ENCODE measurements around the gene EXO1.
"Not testable (repeated sequence)": the region's sequence is repeated elsewhere in the genome, so short reads cannot be mapped to it uniquely, and the experiment has no call there.

Gene EXO1

DNA sequence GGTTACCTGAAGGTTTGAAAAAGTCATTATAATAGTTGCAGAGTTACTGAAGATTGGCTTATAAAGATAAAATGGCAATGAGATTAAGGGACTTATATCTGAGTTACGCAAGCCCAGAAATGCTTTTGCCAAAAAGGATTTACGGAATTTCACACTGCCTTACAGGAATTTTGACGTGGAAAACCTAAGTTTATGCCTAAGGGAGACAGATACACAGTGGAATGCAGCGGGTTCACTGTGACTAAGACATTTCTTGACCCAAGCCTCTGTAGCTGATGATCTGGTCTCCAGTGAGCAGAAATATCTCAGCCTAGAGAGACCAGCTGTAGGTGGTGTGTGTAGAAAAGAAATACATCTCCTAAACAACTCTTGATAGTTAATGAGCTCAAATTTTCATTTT is 10.1 kb upstream of the EXO1 start:
- no peak for DNase-seq

DNA sequence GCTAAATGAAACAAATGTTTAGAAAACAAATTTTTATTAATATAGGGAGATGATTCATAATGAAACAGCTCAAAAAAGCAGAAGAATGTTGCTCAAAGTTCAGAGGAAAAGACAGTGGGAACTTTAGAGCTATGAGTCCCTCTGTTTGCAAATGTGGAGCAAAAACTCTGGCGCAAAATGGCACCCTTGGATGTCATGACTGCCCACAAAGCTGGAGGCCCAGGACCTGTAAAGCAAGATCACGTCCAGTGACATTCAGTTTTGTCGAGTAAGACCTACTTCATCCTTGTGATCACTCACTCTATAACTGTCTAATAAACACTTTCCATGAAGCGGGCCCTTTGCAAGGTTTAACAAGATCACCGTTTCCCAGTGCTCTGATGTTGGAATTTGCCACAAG is 9.1 kb upstream of the EXO1 start:
- no peak for DNase-seq

DNA sequence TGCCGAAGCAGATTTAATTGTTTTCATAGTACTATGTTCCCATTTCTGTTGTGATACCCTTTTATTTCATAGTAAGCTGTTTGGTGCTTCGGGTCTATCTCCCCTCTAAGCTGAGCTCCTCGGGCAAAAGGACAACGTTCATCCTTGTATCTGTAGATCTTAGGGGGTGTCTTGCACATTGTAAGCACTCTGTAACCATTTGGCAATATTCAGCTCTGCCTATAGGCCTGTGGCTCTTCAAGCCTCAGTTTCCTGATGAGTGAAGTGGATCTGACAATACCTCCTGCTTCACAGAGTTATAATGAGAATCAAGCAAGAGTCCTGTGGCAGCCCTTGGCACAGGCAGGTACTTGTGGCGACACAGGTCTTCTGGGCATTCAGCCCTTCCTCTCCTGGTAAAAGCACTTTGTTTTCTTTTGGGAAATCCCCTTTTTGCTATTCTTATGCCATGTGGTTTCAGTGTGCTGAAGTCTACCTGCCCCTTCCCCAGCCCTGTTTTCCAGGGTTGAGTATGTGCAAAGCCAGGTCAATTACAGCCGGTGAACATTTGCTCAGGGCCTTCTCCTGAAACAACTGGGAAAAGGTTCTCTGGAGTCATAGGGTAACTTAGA is 8.5 kb upstream of the EXO1 start:
- no peak for DNase-seq

DNA sequence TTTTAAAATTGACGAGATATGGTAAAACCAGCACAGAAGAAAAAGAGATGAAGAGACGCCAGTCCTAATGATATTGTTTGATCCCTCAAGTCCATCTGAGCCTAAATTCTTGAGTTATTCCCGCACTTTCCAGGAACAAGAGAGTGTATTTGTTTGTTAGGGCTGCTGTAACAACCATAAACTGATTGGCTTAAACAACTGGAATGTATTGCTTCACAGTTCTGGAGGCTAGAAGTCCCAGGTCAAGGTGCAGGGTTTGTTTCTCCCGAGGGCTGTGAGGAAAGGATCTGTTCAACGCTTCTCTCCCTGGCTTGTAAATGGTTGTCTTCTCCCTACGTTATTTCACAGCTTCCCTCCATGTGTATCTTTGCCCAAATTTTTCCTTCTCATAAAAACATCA is 7.8 kb upstream of the EXO1 start:
- no peak for DNase-seq

DNA sequence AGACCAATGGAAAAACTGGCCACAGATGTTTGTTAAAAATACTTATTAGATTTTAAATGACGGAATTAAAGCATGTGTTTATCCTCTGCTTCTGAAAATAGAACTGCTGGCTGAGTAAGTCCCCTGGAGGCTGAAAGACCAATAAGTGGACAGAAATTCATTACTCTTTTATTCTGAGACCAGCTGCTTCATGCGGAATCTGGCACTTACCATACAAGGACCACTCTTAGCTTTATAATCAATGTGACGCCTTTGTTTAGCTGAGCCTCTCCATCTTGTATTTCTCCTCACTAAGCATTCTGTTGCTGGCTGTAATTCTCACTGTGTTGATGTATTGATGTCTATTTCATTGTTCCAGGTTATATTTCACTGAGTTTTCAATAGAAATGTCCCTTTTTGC is 6.3 kb upstream of the EXO1 start:
- DNase-seq, result no peak

DNA sequence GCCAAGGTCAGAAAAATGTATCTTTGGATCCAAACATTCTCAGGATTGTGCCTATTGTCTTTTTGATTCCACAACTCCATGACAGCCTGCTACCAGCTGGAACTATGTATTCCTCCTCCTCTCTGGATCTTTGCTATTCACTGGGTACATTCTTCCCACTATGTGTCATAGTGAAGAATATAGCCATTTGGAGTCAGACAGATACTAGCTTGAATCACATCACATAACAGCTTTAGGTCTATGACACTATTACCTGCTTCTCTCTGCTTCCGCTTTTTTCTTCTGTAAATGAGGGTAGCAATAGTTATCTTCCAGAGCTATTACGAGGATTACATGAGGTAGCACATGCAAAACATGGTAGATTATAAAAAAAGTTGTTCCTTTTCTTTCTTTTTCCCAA is 5.4 kb upstream of the EXO1 start:
- DNase-seq, result no peak

DNA sequence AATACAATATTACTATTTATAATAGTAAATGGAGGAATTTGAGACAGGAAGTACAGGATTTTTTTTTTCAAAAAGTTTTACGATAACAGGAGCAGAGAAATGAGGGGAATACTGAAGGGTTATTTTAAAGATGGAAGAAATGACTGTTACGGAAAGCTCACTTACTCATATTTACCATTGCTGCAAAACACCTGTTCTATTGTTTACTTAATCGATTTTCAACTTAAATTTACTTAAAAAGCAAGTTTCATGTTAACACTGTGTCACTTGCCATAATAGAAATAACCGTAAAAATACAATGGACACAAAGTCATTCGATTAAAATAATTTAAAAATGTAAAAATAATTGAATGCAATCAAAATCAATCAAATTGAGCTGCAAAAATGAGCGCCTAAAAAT is 3.4 kb upstream of the EXO1 start:
- no peak for DNase-seq

DNA sequence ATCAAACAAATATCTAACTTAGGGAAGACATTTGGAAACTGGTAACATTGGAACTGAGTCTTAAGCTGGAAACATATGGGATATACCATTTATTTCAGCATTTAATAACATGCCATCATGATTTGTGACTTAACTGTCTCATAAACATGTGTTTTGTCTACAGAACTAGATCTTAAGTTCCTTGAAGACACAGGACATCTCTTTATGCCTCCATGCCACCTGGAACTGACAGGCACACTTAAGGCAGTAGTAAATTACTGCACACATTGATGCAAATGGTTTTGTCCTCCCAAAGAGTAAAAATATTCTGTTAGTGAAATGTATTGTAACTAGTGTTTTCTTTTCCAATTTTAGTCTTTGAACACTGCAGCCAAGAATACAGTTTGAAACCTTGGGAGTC is 1.6 kb upstream of the EXO1 start:
- DNase-seq, result no peak

DNA sequence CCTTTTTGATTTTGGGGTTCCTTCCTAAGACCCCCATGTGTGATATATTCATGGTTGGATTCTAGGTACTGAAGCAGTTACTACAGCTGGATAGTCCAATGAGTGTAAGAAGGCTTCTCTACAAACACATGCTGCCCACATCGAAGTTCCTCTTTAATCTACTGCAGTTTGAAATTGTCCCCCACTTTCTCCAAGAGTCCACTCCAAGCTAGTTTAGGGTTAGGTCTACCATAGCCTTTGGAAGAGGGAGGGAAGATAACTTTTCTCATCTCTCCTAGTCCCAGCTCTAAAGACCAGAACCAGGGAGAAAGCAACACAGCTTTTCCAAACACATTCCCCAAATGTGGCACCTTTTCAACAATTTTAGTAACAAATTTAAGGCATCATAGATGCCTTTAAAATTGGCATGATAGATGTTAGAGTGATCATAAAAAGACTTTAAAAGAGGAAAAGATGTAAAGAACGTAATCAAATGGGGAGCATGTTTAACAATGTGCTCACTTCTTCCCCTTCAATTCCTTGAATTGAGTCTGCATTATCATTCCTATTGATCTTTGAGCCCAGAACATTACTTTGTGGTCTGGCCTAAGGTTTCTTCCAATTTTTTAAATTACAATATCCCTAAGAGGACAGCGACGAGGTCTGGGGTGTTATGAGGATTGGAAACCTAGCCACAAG is 1.0 kb upstream of the EXO1 start:
- no peak for DNase-seq

DNA sequence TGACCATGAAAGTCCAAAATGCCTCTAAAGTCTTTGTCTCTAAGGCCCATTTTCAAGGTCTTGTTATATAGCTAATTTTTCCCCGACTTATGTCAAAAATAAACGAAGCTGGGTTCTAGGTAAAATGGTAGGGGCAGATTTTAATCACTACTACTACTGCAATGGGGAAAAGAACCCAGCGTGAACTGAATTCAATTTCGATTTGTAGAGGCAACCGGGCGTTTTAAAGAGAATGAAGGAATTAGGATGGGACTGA is 536 bp upstream of the EXO1 start:
- no peak for DNase-seq

DNA sequence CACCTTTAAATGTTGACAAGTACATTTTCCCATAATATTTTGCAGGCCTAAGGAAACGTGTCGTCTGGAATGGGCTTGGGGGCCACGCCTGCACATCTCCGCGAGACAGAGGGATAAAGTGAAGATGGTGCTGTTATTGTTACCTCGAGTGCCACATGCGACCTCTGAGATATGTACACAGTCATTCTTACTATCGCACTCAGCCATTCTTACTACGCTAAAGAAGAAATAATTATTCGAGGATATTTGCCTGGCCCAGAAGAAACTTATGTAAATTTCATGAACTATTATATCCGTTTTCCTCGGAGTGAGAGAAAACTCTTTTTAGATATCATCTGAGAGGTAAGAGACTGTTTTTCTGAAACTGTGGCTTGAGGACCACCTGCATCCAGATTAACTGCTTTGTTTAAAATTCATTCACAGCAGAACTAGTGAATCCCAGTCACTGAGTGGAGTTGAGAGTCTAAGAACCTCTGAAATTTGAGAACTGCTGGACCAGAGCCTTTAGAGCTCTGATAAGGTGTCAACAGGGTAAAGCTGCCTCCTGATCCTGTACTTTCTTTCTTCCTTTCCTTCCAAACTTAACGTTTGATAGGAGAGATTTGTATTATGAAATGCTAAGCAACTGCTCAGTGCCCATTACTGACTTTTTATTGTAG is 811 bp downstream of the EXO1 start:
- no peak for DNase-seq

DNA sequence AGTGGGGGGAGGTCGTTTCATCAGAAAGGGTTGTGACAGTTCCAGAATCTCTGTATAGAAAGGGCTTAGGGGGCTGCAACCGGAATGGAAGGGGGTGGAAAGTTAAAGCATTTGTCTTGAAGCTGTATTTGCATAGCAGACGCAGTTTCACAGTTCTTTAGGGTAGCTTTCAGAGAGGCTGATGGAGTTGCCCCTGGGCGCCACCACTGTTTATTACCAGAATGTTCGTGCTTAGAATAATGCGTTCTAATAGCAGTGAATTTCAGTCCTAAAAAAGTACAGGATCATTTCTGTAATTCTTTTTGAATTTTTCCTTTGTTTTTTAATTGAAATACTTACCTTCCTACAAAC is 1.3 kb downstream of the EXO1 start:
- DNase-seq, result no peak

DNA sequence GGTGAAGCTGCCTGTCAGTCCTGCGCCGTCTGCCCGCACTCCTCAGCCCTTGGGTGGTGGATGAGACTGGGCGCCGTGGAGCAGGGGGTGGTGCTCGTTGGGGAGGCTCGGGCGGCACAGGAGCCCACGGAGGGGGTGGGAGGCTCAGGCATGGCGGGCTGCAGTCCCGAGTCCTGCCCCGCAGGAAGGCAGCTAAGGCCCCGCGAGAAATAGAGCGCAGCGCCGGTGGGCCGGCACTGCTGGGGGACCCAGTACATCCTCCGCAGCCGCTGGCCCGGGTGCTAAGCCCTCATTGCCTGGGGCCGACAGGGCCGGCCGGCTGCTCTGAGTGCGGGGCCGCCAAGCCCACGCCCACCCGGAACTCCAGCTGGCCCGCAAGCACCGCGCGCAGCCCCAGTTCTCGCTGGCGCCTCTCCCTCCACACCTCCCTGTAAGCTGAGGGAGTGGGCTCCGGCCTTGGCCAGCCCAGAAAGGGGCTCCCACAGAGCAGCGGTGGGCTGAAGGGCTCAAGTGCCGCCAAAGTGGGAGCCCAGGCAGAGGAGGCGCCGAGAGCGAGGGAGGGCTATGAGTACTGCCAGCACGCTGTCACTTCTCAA is 7.6 kb downstream of the EXO1 start:
- DNase-seq, result not testable (repeated sequence)

DNA sequence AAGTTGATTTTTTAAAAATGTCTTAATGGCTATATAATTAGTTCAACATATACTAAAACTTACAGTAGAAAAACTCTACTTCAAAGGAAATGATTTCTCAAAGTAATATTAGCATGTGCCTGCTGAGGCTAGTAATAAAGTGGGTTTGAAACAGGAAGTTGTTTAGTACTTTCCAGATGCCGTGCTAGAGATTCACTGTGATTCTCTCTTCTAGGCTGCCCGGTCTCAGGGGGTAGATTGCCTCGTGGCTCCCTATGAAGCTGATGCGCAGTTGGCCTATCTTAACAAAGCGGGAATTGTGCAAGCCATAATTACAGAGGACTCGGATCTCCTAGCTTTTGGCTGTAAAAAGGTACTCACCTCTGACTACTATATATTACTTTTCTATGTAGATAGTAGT is 9.1 kb downstream of the EXO1 start:
- no peak for DNase-seq

DNA sequence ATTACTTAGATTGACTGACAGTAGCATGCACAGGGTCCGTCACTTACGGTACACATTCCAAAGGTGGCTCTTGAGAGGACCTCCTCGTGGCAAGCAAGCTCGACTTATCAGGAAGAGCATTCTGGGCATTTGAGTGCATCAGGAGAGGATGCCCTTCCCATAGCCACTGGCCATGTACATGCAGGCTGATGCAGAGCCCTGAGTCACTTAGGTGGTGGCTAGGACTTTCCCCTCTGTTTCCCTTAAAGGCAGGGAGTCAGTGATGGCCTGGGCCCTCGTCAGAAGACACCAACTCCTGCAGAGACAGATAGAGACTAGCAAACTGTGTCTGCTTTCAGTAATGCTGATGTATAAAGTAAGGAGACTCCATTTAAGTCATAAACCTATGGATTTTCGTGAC is 12.9 kb downstream of the EXO1 start:
- no peak for DNase-seq

DNA sequence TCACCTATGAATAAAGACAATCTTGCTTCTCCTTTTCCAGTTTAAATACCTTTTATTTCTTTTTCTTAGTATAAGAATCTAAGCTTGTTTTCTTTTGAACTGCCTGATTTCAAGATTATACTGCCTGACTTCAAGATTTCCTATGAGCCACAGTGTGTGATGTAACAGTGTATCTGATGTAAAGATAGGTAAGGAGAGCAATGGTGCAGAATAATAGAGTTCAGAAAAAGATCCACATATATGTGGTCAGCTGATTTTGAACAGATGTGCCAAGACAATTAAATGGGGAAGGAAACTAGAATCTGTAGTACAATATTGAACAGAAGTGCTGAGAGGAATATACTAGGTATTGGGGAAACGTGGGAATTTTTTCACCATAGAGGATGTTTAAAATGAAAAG is 21.0 kb downstream of the EXO1 start:
- no peak for DNase-seq

DNA sequence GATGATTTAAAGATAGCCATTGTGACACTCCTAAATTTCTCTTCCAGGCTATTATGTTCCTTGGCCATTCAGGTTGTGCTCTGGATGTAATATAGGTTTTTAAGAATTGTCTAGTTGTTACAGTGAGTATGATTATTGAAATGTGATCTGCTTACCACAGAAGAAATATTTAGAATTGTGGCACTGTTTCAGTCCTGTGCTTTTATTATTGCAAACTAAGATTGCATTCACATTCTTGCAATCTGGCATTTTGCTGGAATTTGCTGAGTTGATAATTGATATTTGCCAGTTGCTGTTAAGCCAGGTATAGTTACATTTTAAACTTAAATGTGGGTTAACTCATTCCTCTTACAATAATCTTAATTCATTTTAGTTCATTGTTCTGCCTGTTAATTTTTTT is 22.3 kb downstream of the EXO1 start:
- no peak for DNase-seq

DNA sequence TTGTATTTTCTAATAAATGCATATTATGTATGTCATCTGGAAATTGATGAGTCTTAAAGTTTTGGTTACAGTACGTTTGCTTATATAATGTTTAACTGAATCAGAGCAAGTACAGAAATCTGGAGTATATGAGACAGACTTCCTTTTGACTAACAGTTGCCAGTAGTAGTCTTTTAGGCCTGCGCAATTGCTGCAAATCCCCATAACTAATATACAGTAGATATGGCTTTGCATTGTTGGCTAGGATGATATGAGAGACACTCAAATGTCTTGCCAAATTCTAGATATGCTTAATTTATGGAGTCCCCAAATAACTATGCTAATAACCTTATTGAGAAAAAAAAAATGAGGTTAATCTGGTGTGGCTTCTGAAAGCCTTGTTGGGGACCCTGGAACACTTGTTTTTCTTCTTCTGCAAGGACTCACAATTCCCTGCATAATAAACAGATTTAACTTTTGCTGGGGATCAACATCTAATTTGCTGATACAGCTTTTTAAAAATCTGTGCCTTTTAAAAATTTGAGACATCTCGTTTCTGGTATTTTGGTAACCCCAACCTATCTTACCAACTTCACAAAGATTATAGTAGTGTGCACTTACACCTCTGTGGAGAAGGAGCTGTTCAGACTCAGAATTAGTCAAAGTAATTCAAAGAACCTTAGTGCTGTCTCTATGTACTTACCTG is 22.9 kb downstream of the EXO1 start:
- DNase-seq, result no peak

DNA sequence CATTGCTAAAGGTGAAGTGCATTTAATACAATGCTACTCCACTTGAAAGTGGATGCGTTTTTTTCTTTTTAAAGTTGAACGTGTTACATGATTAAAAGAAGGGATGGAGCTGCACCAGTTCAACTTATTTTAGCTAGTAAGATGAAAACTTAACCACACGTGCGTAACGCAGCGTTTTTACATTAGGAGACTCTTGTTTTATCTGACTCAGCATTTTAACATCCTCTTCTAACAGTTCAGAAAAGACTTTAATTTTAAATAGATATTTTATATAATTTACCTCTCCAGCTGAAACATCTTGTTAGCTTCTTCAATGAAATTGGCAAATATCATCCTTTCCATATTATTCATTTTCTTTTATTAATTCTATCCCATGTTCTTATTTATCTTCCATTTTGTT is 33.4 kb downstream of the EXO1 start:
- DNase-seq, result no peak

DNA sequence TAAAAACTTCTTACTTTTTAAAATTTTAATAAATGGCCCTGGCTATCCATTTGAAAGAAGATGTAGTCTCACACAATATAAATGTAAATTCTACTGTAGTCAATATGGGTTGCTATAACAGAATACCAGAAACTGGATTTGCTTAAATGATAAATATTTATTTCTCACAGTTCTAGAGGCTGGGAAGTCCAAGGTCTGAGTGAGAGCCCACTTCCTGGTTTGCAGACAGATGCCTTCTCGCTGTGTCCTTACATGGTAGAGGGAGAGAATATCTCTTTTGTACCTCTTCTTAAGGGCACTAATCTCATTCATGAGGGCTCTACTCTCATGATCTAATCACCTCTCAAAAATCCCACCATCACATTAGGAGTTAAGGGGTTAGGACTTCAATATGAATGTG is 35.2 kb downstream of the EXO1 start:
- no peak for DNase-seq

DNA sequence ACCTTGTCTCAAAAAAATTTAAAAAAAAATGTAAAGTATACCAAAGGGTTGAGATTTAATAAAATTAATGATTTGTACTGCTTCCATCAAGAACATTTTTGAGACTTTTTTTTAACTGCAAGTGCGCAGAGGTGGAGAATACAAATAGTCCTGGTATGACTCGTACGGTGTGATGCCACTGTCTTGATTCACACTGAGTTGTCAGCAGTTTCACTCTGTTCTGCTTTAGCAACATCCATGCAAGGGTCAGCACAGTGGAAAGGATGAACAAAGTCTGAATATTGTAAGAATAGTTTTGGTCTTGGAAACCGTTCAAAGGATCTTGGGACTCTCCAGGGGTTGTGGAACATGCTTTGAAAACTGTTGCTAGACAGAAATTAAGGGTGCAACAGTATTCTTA is 40.2 kb downstream of the EXO1 start:
- no peak for DNase-seq

DNA sequence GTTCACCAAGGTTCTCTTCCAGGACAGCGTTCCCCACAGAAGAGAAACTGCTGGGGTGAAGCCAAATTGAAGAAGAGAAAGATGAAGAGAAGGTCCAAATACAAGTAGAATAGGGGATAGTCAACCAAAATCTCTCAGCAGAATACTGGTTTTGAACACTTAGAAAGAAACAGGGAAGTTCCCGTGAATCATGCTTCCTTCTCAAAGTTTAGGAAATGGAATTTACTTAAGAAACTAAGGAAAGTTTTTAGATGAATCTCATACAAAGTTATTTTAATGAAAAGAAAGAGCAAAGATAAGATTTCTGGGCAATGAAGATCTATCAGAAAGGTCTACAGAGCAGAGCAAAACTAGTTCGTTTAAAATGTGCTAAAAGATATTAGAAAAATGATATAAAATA is 43.3 kb downstream of the EXO1 start:
- DNase-seq, result no peak

DNA sequence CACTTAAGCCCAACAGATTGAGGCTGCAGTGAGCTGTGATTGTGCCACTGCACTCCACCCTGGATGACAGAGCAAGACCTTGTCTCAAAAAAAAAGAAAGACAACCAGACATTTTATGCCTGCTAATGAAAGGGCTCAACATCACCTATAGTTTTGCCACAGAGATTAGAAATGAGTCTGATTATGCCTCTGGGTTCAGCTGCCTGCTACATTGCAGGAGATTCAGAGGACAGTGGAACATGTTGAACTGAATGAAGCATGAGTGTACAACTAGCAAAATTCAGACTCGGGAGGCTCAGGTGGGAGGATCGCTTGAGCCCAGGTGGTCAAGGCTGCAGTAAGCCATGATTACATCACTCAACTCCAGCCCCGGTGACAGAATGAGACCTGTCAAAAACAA is 46.0 kb downstream of the EXO1 start:
- DNase-seq, result no peak

DNA sequence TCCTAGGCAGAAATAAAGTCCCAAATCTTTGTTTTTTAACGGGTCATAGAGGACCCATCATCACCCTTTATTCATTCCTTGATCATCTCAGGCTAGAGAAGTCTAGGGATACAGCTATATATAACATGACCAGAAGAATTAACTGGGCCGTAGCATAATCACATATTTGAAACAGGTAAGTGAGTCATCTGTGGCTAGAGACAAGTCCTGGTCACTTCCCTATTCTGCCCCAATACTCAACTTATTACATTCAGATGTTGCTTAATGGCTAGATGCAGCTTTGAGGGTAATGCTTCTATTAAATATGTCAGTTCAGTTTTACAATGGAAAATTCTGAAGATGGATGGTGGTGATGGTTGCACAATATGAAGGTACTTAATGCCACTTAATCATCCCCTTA is 47.0 kb downstream of the EXO1 start:
- DNase-seq, result no peak

DNA sequence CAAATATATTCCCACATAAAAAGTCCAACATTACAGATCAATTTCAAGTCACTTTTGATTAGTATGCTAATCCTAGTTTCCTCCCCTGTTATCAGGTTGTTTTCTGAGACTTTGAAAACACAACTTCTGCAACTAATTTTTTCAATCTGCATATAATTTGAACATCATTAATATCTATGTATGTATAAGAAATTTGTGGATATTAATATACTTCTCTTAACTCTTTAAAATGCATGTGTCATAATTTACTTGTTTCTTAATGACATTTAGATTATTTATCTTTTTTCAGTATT is 48.6 kb downstream of the EXO1 start:
- no peak for DNase-seq
